Fibroblast of pulmonary artery (primary cell): Measurements from ENCODE around the gene CRYBB2.

Experiments
- DNase-seq: peaks from one replicate; pipeline ENCODE4 v3.0.0-alpha.2; 2010; ENCODE audit warnings: low read depth
- H3K4me3 ChIP-seq: replicated peaks from 2 replicates; pipeline ENCODE4 v1.5.1; 2011; ENCODE audit warnings: low read depth, mild to moderate bottlenecking, control low read depth, low read length, moderate library complexity
- TF ChIP-seq, protein P1 (sequence below): IDR thresholded peaks from 2 replicates; pipeline ENCODE4 v1.5.1; 2011; ENCODE audit warnings: mild to moderate bottlenecking, control low read depth, low read length, inconsistent platforms; ENCODE audit errors: missing control alignments

CRYBB2 gene

DNA sequence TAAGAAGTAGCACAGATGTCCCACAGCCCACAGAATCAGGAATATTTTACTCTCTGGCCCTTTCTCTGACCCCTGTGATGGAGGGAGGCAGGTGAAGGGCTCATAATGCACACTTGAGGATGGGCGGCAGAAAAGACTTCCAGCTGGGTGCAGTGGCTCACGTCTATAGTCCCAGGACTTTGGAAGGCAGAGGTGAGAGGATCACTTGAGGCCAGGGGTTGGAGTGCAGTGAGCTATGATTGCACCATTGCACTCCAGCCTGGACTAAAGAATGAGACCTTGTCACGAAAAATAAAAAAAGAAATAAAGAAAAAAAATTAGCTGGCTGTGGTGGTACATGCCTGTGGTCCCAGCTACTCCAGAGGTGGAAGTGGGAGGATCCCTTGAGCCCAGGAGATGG is 33.3 kb upstream of the CRYBB2 start:
- H3K4me3 ChIP-seq, result no peak overlapping the region
- TF ChIP-seq, protein P1, sequence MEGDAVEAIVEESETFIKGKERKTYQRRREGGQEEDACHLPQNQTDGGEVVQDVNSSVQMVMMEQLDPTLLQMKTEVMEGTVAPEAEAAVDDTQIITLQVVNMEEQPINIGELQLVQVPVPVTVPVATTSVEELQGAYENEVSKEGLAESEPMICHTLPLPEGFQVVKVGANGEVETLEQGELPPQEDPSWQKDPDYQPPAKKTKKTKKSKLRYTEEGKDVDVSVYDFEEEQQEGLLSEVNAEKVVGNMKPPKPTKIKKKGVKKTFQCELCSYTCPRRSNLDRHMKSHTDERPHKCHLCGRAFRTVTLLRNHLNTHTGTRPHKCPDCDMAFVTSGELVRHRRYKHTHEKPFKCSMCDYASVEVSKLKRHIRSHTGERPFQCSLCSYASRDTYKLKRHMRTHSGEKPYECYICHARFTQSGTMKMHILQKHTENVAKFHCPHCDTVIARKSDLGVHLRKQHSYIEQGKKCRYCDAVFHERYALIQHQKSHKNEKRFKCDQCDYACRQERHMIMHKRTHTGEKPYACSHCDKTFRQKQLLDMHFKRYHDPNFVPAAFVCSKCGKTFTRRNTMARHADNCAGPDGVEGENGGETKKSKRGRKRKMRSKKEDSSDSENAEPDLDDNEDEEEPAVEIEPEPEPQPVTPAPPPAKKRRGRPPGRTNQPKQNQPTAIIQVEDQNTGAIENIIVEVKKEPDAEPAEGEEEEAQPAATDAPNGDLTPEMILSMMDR, result no peak
- no peak for DNase-seq

DNA sequence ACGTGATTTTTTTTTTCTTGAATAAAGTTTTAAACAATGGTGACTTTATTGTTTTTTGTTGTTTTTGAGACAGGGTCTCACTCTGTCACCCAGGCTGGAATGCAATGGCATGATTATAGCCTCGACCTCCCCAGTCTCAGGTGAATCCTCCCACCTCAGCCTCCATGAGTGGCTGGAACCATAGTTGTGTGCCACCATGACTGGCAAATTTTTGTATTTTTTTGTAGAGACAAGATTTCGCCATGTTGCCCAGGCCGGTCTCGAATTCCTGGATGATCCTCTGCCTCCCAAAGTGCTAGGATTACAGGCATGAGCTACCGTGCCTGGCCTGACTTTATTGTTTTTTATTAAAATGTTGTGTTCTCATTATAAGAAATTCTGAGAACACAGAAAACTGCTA is 32.0 kb upstream of the CRYBB2 start:
- DNase-seq, result no peak
- H3K4me3 ChIP-seq, result no peak overlapping the region
- TF ChIP-seq, protein P1, result no peak

DNA sequence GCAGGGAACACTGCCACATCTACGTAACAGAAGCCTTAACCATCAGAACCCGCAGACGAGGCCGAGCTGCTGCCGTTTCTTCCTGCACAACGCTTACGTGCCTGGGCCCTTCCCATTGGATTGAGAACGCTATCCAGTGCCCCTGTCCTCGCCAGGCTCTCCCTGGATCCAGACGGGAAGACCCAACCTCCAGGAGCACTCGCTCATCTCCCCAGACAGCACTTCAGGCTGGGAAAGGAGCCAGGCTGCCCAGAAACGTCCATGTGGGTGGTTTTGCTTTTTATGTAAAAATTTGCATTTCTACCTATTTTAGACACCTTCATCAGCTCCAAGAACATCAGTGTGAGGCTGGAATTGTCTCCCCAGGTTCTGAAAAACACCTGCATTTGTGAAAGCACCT is 27.0 kb upstream of the CRYBB2 start:
- H3K4me3 ChIP-seq, result no peak overlapping the region
- TF ChIP-seq, protein P1, result no peak
- no peak for DNase-seq

DNA sequence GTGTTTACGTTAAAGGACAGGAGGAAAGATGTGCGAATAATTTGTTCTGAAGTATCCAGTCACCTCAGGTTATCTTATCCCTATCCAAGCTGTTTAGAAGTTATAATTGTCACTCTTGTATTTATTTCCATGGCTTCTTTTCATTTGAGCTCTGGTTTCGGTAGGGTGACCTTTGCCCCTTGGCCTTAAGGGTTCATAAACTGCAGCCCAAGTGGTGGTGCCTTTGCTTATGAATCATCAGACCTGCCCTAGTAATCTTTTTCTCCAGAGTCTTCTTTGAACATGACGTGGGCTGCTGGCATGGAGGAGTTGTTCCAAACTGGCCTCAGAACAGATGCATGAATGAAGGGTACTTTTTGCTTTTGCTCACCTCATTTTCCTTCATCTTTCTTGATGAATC is 26.3 kb upstream of the CRYBB2 start:
- H3K4me3 ChIP-seq, result no peak overlapping the region
- DNase-seq, result no peak
- TF ChIP-seq, protein P1, result no peak

DNA sequence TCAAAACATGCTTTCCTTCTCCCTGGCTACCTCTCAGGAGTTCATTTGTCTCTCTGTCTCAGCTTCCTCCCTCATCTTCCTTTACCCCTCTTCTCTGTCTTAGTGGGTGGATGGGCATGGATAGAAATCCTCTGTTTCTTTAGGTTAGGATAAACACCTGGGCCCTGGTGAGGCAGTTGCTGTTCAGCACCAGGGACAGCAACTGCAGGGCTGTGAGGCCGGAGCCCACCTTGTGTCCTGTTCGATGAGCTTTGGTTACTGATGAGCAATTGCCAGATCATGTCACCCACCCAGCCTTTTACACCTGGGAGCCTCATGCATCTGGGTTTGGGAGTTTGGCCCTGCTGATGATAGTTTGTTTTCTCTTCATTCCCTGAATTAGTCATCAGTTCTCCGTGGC is 25.9 kb upstream of the CRYBB2 start:
- no peak overlapping the region for H3K4me3 ChIP-seq
- DNase-seq, result no peak
- TF ChIP-seq, protein P1, result no peak

DNA sequence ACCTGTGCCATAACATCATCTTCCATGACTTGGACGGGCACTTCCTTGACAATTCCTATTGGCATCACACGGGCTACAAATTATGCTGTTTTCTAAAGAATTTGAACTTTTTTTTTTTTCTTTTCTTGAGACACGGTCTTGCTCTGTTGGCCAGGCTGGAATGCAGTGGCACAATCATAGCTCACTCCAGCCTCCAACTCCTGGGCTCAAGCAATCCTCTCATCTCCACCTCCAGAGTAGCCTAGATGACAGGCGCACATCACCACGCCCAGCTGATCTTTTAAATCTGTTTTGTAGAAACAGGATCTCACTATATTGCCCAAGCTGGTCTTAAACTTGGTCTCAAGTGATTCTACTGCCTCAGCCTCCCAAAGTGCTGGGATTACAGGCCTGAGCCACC is 23.1 kb upstream of the CRYBB2 start:
- no peak overlapping the region for H3K4me3 ChIP-seq
- no peak for DNase-seq
- TF ChIP-seq, protein P1, result no peak

DNA sequence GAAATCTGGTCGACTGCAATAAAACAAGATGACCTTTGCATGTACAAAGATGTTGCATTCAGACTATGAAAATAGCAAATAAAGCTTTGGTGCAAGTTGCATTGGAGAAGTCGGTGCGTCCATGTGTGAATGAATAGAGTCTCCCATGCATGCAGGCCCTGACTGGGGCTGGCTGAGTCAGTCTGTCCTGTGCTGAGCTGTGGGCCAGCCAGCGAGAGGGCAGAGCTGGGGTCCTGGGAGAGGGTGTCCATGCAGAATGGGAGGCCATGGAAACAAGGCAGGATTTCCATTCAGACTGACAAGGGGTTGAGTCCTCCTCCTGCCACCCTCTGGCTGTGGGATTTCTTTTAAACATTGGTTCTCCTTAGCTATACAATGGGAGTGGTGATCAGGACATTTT is 22.1 kb upstream of the CRYBB2 start:
- no peak for DNase-seq
- H3K4me3 ChIP-seq, result no peak overlapping the region
- TF ChIP-seq, protein P1, result no peak
